Muscle of back (tissue), 11 donors: ENCODE results near the gene SOST. TPM values are rescaled to one million over a fixed set of nuclear protein-coding genes. Genes with fewer than 3 reads are reported as not detected.

Source experiments
- DNase-seq, 3 donors: peaks; one replicate each; pipeline versions ENCODE4 v3.0.0 to v3.0.0-alpha.2; 2013
- polyA plus RNA-seq, 10 donors: library from polyadenylated mRNA; unstranded; fragments of 120-200 nt; gene quantifications; one replicate each; pipeline ENCODE4 v1.2.1, GENCODE V29; 2013; ENCODE audit not compliant: insufficient read length in 10 of 10

The SOST gene
- polyA plus RNA-seq, 10 donors, result 0.86 TPM; not detected in 9

DNA sequence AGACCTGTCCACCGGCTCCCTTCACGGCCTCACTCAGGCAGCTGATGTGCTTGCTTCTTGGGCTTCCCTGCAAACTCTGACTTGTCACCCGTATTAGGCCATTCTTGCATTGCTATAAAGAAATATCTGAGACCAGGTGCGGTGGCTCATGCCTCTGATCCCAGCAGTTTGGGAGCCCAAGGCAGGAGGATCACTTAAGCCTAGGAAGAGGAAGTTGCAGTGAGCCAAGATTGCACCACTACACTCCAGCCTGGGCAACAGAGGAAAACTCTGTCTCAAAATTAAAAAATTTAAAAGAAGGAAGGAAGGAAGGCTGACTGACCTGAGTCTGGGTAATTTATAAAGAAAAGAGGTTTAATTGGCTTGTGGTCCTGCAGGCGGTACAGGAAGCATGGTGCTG is 17.0 kb downstream of the SOST start:
- no peak for DNase-seq

DNA sequence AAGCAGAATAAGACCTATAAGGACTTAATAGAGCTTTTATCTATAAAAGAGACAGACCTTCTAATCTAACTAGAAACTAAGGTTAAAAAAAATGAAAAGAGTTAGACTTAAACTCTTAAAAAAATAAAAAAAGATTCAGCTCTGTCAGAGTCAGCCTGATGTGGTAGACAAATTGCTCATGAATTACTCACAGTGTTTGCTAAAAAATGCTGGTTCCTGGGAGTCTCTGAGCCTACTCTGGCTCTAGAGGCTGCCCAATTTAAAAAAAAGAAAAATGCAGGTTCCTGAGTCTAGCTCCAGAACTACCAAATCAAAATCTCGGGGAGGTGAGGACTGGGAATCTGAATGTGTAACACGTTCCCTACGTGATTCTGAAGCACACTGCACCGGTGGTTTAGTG is 18.1 kb downstream of the SOST start:
- DNase-seq, result no peak

DNA sequence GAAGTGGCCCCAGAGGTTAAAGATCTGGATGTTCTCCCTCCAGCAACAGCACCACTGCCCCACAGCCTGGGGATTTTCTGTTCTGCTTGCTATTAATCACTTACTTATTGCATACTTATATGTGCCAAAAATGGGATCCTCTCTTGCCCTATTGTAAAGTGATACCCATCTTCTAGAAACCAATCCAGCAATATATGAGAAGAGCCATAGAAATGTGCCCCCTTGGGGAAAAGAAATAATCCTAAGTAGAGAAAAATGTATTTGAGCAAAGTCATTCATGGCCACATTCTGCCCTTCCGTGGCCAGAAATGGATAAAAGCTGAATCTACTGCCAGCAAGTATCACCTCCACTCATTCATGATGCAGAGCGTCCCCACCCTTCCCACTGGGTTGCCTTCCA is 20.9 kb downstream of the SOST start:
- DNase-seq, result no peak

DNA sequence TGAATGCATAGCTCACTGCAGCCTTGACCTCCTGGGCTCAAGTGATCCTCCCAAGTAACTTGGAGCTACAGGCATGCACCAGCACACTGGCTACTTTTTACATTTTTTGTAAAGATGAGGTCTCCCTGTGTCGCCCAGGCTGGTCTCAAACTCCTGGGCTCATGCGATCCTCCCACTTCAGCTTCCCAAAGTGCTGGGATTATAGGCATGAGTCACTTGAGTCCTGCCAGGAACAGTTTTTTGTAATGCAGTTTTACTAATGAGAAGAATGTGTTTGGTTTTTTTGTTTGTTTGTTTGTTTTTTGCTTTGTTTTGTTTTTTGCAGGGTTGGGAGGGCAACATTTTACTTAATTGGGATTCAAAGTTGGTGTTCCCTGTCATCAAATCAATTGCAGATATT is 22.2 kb downstream of the SOST start:
- DNase-seq, result no peak

DNA sequence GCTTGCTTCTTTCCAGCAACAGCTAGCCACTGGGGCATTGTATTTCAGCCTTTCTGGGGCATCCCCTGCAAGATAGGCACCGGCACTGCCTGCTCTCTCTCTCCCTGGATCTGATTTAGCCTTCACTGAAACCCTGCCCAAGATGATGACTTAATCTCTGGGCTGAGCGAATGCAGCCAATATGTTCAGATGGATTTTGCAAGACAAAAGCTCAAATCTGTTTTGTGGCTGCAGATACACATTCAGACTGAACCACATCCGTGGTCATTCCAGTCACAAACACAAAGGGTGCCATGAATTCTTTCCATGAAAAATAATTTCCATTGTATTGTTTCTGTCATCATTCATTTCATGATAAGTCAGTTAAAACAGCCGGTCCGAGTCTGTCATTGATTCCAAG is 24.2 kb downstream of the SOST start:
- peak; percentile 30 to 80 (median 52) for DNase-seq

DNA sequence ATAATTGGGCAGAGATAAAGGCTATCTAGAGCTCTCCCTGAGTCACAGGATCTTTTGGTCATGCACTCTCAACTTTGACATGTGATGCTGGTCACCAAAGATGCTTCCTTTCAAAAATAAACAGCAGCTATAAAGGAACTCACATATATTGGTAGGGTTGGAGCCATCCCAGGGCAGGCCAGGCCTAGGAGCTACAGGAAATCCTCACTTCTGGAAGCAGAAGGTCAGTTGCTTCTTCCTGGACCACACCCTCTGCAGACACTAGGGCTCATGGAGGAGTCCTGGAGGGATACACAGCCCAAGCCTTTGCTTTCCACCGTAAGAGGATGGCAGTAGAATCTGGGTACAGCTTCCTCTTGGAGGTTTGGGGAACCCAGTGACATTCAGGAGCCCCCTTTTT is 24.6 kb downstream of the SOST start:
- no peak for DNase-seq

DNA sequence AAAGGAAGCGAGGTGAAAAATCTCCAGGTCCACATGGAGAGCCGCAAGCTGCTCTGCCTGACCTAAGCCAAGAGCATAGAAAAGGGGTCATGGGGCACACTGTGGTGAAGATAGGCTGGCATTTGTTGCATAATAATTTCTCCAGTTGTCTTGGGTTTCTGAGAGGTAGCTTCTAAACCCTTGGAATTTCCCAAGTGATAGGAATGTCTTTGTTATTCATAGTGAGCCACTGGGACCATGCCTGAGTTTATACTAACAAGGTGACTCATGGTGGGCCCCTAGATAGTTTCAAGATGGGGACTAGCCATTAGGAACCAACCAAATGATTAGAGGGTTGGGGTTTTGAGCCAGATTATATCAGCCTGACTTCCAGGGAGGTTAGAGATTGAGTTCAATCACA is 25.6 kb downstream of the SOST start:
- peak in 1 of 3 donors; percentile 77 for DNase-seq

DNA sequence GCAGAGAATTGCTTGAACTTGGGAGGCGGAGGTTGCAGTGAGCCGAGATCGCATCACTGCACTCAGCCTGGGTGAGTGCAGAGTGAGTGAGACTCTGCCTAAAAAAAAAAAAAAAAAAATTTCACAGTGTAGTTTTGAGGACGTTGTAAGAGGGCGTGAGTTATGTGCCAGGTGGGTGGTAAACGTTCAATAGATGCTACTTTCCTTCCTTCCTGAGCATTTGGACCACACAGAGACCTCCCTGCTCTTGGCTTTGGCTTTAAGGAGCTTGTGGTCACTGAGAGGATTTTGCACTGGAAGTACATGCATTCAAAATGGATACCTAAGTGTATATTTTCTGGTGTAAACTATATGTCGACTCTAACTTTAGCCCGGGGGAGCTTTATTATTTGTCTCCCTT is 30.5 kb downstream of the SOST start:
- no peak for DNase-seq

DNA sequence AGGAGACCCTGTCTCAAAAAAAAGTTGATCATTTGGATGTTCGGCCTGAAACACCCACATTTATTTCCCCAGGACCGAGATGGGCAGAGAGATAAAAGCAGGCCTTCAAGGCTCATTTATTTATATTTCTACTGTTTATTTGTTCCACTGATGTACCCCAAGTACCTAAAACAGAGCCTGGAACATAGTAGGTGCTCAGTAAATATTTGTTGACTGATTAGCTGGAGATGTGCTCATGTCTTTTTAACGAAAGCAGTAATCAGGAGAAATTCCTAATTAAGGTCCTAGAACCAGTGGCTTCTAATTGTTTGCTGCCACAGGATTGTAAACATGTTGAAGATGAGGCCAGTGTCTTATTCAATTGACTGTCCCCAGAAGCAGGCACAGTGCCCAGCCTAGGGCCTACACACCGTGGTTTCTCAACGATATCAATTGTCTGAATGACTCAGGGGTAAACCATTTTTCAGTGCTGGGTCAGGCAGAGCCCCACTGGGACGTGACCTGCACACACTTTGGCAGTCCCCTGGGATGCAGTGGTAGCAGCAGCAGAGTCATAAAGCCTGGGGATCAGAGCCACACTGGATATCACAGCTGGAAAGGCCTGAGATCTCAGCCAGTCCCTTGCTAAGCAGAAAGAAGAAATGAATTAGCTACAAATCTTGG is 34.8 kb downstream of the SOST start:
- DNase-seq, result peak in 1 of 3 donors; percentile 40

DNA sequence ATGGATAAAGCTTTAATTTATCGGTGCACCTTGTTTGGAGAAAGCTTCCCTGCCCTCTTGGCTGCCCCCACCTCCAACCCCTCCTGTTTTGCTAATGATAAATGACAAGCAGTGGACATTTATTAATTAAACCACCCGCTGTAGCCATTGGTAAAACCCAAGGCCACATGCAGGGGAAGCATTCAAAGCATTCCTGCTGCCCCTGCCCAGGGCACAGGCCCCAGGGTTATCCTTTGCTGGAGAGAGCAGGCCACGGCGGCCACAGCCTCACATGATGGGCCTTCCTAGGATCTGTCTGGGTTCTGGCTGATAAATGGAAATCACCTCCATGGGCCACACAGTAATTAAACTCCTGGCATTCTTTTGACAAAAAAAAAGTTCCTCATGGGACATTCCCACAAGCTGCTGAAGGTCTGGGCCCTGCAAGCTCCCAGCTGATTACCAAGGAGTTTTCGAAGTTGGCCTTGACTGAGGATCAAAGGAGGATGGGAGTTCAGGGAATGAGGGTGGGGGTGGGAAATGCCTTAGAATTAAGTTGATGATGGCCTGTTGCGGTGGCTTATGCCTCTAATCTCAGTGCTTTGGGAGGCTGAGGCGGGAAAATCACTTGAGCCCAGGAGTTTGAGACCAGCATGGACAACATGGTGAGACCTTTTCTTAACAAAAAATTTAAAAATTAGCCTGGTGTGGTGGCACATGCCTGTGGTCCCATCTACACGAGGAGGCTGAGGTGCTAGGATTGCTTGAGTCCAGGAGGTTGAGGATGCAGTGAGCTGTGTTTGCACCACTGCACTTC is 35.5 kb downstream of the SOST start:
- DNase-seq, result no peak

DNA sequence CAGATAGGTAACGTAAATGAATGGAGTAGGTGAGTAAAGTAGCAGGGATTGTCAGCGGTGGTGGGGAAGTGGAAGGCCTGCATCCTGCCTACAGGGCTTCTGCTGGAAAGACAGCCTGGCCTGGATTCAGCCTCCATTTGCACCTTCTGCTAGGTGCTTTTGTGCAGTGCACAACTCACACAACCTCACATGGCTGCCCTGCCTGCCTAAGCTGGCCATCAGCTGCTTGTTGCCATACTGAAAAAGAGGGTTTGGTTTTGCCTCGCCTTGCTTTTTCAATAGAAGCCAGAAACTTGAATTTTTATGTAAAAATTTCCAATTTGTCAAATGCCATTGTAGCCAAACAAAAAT is 36.3 kb downstream of the SOST start:
- no peak for DNase-seq

DNA sequence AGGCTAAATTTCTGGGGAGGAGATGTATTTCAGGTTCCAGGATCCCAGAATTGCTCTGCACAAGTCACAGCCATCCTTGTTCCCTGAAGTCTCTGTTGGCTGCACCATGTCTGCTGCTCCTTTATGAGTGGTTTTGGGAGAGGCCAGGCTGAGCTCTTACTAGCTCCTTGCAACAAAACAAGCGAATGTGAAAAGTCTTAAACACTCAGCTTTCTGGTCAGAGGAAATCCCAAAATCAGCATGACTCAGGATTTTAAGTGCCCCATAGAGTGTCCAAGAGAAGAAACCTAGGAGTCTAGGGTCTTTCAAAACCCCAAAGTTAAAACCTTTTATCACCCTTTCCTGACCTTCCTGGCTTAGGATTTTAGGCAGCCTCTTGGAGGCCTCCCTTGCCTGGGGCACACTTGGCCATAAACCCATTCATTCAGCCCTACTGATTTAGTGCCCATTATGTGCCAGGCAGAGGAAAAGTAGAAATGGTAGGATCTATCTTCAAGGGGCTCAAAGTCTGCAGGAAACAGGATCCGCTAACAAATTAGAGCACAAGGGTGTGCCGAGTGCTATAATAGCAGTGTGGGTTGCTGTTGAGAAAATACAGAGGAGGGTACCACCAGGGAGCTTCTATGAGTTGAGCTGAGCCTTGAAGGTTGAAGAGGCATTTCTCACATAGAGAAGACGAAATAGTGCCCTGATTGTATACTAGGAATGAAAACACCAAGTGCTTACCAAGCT is 36.9 kb downstream of the SOST start:
- DNase-seq, result peak in 1 of 3 donors; percentile 12

DNA sequence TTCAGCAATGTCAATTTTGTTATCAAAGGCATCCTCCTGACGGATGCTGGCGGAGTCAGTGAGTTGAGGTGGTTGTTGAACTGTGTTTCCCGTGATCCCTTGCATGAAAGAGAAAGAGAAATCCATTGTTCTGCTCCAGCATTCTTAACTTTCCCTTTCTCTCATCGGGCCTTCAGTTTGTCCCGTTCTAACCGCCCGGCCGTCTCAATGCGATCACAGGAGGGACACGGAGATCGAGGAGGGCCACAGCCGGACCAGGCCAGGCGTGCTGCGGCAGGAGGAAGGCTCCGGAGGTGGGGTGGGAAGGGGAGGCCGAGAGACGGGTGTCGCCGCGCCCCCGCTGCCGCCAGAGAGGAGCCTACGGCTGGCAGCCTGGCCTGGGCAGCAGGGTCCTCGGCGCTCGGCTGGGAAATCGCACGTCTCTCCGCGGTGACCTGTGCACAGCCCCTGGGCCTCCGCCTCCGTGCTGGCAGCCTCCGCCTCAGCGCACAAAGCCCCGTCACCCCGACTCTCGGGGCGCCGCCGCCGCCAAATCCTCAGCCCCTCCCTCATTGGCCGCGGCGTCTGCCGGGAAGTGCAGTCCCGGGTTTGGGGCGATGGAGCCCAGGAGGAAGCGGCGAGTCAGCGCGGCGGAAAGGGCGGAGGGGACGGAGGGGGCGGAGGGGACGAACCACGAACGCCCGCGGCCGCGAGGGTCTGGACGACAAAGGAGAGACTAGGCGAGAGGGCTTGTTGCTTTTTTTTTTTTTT is 38.1 kb downstream of the SOST start:
- peak; percentile 74 to 94 (median 87) for DNase-seq

DNA sequence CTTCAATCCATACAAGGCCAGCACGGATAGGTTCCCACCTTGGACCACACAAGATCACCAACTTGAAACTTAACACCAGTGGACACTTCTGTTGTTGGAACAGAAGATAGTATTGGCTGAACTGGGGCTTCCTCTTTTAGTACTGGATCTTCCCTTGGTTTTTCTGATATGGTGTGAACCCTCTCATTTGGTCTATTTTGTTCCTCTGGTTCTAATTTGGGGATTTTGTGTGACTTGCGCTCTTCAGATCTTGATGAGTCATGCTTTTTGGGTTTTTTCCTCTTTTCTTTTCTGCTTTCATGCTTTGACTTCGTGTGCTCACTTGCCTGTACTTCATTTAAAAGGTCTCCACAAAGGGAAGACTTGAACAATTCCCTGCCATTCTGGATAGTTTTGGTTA is 39.0 kb downstream of the SOST start:
- DNase-seq, result no peak

DNA sequence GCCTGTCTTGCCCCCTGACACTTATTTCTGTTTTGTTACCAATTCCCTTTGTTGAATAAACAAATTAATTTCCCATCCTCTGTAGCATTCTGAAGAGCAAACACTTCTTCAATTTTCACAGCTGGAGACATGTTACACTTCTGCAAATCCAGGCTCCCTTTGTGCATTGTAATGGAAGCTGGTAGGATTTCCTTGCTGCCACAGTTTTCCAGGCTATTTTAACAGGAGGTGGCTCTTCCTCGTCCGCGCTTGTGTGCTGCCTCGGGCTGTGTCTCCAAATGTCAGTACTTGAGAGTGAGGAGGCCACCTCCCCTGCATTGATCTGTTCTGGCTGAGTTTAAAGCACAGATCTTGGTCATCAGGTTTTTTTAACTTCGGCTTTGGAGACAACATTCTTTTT is 40.0 kb downstream of the SOST start:
- DNase-seq, result no peak

DNA sequence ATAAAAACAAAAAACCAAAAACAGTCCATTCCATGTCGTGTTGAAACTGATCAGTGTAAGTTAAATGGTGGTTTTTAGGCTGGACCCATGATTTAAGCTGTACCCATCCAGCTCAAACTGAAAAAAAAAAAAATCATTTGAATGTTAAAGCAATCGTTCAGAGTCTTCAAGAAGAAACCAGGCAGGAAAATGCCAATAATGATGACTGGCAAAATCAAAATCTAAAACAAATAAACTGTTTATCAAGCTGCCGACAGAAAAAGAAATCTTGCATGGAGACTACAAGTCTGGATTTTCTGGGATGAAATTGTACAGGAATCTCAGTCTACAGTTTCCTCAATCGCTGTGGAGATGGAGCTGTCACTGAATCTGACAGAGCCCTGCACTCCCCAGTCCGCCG is 40.7 kb downstream of the SOST start:
- no peak for DNase-seq

DNA sequence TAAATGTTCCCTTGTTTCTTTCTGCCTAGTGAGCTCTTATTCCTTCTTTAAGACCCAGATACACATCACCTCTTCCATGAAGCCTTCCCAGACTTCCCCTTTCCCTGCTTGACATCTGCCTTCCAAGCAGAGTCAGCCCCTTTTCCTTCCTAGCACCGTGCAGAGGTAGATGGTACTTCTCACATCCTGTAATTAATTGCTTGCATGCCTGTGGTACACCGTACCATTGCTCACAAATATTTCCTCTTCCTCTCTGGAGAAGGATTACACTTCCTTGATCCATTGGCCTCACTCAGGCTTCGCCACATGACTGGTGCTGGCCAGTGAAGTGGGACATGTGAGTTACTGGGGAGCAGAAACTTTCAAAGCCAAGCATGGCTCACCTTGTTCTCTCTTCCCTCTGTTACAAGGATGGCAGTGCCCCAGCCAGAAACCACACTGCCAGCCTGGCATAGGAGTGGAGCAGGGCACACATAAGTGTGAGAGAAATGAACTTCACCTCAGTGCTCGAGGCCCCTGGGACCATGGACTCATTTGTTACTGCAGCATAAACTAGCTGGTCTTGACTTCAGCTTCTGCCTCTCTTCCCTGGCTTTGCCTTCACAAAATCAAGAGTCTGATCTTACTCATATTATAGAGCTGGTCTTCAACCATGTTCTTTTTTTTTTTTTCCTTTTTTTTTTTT is 44.0 kb downstream of the SOST start:
- DNase-seq, result peak in 1 of 3 donors; percentile 37

DNA sequence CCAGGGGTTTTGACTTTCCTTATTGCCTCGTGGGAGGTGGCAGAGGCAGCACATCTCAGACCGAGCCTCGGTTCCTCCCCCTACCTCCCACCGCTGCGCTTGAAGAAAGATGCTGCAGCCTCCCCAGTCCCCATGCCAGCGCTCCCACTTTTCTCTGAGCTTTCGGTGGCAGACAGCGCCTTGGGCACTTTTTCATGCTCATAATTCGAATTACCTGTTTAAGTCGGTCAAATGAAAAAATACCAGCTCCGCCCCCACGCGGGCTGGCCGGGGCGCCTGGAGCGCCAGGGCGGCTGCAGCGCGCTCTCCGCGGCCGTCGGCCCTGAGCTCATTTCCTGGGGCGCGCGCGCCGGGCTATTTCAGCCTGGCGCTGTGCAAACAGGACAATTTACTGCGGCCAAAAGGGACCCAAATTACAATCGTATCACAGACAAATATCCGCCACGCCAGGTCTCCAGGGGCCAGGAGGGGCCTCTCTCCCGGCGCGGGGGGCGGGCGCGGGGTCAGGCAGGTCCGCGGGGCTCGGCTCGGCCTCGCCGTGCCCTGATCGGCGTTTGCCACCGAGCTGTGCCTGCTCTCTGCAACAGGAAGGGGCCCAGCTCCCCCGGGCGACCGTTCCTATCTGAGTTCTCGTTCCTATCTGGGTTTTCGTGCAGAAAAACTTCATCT is 45.0 kb downstream of the SOST start:
- DNase-seq, result peak in 1 of 3 donors; percentile 61

DNA sequence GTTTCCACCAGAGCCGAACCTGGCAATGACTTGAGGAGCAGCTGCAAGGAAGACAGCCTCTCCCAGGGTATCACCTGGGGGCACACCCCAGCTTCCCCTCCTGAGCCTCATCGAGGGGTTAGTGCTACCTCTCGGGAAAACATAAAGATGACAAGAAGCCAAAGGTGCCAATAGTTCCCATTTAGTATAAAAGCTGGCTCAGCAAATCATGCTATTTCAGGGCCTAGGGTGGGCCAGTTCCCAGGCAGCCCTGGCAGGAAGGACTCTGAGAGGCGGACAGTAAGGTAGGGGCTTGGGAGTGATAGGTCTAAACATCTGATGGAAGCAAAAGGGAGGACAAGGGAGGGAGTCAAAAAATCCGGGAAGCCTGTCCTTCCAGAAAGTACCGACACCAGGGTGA is 46.2 kb downstream of the SOST start:
- DNase-seq, result no peak

DNA sequence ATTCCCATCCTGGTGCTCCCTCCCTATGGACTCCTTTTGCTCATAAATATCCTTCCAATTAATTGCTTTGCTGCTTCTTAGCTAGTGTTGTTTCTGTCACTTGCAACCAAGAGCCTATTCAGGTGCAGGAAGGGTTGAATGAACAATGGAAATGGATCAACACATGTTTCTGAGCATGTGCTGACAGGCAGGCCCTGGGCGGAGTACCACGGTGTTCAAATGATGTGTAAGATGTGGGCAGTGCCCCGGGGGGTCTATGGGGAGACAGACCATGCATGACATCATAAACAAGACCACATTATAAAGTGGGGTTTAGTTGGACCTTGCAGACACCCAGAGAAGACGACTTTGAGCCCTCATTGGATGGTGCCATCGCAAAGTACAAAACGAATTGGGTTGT is 48.5 kb downstream of the SOST start:
- no peak for DNase-seq

DNA sequence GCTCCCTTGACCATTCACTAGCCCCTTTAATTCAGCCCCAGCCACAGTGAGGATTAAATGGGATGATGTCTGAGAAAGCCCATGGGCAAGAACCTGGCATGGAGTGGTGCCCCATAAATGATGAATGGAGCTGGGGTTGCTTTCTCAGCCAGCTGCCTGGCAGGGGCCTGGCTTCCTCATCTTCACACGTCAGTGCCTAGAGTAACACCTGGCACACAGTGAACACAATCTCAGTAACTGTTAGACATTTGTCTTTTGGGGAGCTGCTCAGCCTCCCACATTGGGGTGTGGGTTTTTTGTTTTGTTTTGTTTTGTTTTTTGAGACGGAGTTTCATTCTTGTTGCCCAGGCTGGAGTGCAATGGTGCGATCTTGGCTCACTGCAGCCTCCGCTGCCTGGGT is 49.4 kb downstream of the SOST start:
- no peak for DNase-seq
